Fibroblast of the aortic adventitia (primary cell): ENCODE results near the gene PCDH17. TPM values are rescaled to one million over a fixed set of nuclear protein-coding genes. Genes with fewer than 3 reads are reported as not detected.

ENCODE experiments used
- DNase-seq: peaks from one replicate; pipeline ENCODE4 v3.0.0-alpha.2; 2010; ENCODE audit warnings: low read depth
- H3K4me3 ChIP-seq: 2 replicates; pipeline ENCODE4 v1.5.1; 2011; ENCODE audit warnings: low read depth, mild to moderate bottlenecking, control low read depth, low read length, moderate library complexity
- total RNA-seq: library from RNA; depleted of rRNA; stranded (reverse); fragments of >200 nt; gene quantifications from 2 replicates; pipeline ENCODE4 v1.2.3, GENCODE V29; 2012; ENCODE audit warnings: low replicate concordance
- TF ChIP-seq, protein P1 (sequence below): IDR thresholded peaks from 2 replicates; pipeline ENCODE4 v1.5.1; 2011; ENCODE audit warnings: mild to moderate bottlenecking, low read length, control low read depth, inconsistent platforms; ENCODE audit not compliant: insufficient read depth

The PCDH17 gene
- total RNA-seq, 1 donor: 1.4 TPM

DNA sequence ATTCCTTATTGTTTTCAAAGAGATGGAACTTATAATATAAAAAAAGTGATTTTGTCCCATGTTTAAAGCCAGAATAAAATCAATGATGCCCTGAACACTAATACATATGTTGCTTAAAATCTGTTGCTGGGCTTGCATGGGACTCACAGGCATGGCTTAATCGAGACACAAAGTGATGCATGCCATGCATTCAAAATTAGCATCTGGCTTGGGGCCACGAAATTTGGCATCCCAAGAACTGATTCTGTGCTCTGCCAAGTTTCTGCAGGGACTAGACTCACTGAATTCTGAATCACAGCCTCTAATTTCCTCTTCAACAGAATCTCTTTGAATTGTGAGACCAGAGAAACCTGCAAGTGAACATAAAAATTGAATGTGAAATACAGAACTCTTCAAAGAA lies 109.2 kb downstream of the PCDH17 start:
- TF ChIP-seq, protein P1, sequence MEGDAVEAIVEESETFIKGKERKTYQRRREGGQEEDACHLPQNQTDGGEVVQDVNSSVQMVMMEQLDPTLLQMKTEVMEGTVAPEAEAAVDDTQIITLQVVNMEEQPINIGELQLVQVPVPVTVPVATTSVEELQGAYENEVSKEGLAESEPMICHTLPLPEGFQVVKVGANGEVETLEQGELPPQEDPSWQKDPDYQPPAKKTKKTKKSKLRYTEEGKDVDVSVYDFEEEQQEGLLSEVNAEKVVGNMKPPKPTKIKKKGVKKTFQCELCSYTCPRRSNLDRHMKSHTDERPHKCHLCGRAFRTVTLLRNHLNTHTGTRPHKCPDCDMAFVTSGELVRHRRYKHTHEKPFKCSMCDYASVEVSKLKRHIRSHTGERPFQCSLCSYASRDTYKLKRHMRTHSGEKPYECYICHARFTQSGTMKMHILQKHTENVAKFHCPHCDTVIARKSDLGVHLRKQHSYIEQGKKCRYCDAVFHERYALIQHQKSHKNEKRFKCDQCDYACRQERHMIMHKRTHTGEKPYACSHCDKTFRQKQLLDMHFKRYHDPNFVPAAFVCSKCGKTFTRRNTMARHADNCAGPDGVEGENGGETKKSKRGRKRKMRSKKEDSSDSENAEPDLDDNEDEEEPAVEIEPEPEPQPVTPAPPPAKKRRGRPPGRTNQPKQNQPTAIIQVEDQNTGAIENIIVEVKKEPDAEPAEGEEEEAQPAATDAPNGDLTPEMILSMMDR: no peak
- DNase-seq: no peak
- H3K4me3 ChIP-seq: no peak overlapping the region

DNA sequence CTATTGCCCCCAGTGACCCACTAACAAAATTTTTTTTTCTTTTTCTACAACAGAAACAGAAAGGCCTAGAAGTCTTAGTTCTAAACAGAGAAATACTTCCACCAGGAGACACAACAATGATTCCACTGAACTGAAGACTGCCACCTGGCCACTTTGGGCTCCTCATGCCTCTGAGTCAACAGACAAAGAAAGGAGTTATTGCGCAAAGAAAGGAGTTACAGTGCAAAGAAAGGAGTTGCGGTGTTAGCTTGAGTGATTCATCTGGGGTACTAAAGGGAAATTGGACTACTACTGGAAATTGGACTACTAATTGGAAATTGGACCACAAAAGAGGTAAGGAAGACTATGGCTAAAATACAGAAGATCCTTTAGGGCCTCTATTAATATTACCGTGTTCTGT lies 116.6 kb downstream of the PCDH17 start:
- H3K4me3 ChIP-seq: no peak overlapping the region
- DNase-seq: no peak
- TF ChIP-seq, protein P1: no peak

DNA sequence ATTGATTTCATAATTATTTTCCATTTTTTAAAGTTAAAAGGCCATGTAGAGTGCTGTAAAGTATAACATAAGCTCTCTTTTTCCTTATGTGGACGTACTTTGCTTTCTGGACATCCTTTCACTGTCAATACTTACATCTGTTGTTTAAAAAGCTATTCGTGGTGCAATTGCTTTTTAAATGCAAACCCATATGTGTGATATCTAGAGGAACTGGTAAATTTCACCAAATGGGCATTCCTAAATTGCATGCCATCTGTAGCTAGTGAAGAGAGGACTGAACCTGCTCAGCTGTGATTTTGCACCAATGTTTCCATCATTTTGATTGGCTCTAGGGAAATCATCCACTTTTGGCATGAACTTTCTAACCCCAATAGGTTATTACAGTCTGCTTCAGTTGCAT lies 129.4 kb downstream of the PCDH17 start:
- TF ChIP-seq, protein P1: no peak
- H3K4me3 ChIP-seq: no peak overlapping the region
- DNase-seq: no peak

DNA sequence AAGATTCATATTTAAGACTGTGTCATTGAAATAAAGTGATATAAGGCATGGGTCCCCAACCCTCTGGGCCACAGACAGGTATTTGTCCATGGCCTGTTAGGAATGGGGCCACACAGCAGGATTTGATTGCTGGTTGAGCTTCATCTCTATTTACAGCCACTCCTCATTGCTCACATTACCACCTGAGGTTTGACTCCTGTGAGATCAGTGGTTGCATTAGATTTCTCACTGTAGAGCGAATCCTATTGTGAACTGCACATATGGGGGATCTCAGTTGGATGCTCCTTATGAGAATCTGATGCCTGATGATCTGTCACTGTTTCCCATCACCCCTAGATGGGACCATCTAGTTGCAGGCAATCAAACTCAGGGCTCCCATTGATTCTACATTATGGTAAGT lies 132.1 kb downstream of the PCDH17 start:
- no peak for DNase-seq
- H3K4me3 ChIP-seq: no peak overlapping the region
- TF ChIP-seq, protein P1: no peak
